SK-N-SH (cell line): ENCODE data around the gene OSBPL10.

Experiments used
- CTCF ChIP-seq: fragments of 200-600 bp; sonication (generic); IDR thresholded peaks from 2 replicates; pipeline ENCODE4 v1.6.1; 2017; ENCODE audit warnings: antibody characterized with exemption, mild to moderate bottlenecking, moderate library complexity
- SIN3A ChIP-seq: IDR thresholded peaks from 2 replicates; pipeline ENCODE4 v1.6.1; 2012; ENCODE audit warnings: low read depth, mild to moderate bottlenecking, low read length, moderate library complexity, borderline replicate concordance
- TF ChIP-seq, protein P1 (sequence below): IDR thresholded peaks from 2 replicates; pipeline ENCODE4 v1.4.0; 2012; ENCODE audit warnings: low read depth, borderline replicate concordance

DNA sequence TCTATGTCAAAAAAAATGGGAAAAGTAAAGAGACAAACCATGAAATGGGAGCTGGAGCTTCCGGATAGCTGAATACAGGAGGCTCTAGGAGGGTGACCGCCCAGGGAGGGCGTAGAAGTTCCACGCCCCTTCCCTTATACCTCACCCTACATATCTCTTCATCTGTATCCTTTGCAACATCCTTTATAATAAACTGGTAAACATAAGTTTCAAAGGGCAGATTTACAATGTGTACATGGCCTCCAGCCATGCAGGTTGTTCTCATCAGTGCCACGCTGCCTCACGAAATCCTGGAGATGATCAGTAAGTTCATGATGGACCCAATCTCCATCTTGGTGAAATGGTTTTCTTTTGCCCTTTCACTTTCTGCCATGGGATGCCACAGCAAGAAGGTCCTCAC, 121.8 kb downstream of the OSBPL10 start:
- no peak for TF ChIP-seq SIN3A
- TF ChIP-seq, protein P1, sequence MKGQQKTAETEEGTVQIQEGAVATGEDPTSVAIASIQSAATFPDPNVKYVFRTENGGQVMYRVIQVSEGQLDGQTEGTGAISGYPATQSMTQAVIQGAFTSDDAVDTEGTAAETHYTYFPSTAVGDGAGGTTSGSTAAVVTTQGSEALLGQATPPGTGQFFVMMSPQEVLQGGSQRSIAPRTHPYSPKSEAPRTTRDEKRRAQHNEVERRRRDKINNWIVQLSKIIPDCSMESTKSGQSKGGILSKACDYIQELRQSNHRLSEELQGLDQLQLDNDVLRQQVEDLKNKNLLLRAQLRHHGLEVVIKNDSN: no peak
- no peak for TF ChIP-seq CTCF
